H1 (cell line): ENCODE data around the gene FKBP5. TPM values are rescaled to one million over a fixed set of nuclear protein-coding genes. Genes with fewer than 3 reads are reported as not detected.

Experiments
- CTCF ChIA-PET: fragments of 300-600 bp; sonication (Branson Sonifier 250); formaldehyde crosslinking; loops from one replicate; lab custom pipeline; 2021; ENCODE audit not compliant: partially characterized antibody; lab: Charles Lee
- POLR2A ChIA-PET: fragments of 300-600 bp; sonication (Branson Sonifier 250); formaldehyde crosslinking; loops from one replicate; lab custom pipeline; 2021; ENCODE audit warnings: inconsistent platforms; ENCODE audit not compliant: partially characterized antibody; lab: Charles Lee
- DNase-seq, 2 experiments: peaks; one replicate each; pipeline versions ENCODE4 v3.0.0 to v3.0.0-alpha.2; 2010 to 2022; ENCODE audit warnings: low spot score in 2 of 2, low read depth in 1 of 2, mixed read lengths in 1 of 2
- FAIRE-seq: peaks from 2 replicates; lab custom pipeline; 2011; peaks lifted over from hg19 to GRCh38; lab: Jason Lieb, UNC
- H2AFZ ChIP-seq: 2 replicates; pipeline ENCODE4 v1.8.1; 2012; ENCODE audit warnings: low read length, inconsistent platforms
- H2AK5ac ChIP-seq: 2 replicates; pipeline ENCODE4 v1.6.1; 2013; ENCODE audit warnings: low read depth, low read length
- H2BK120ac ChIP-seq: replicated peaks from 2 replicates; pipeline ENCODE3; 2013; ENCODE audit warnings: low read depth, low read length, inconsistent platforms
- H2BK12ac ChIP-seq: 2 replicates; pipeline ENCODE4 v1.6.1; 2013; ENCODE audit warnings: low read depth, low read length
- H2BK15ac ChIP-seq: 2 replicates; pipeline ENCODE4 v1.6.1; 2013; ENCODE audit warnings: low read length
- H2BK20ac ChIP-seq: 2 replicates; pipeline ENCODE4 v1.6.1; 2013; ENCODE audit warnings: low read length
- H2BK5ac ChIP-seq: 2 replicates; pipeline ENCODE4 v1.6.1; 2013; ENCODE audit warnings: low read depth, low read length
- H3K14ac ChIP-seq: 2 replicates; pipeline ENCODE4 v1.6.1; 2013; ENCODE audit warnings: inconsistent platforms; ENCODE audit not compliant: insufficient read length
- H3K18ac ChIP-seq: 2 replicates; pipeline ENCODE4 v1.6.1; 2013; ENCODE audit warnings: low read length; ENCODE audit errors: extremely low read depth
- H3K23ac ChIP-seq: 2 replicates; pipeline ENCODE4 v1.6.1; 2013; ENCODE audit warnings: inconsistent platforms; ENCODE audit not compliant: insufficient read length
- H3K23me2 ChIP-seq: 2 replicates; pipeline ENCODE4 v1.6.1; 2013; ENCODE audit warnings: low read depth, low read length
- H3K27ac ChIP-seq: 2 replicates; pipeline ENCODE4 v1.6.1; 2011; ENCODE audit warnings: low read depth, low read length, inconsistent platforms
- H3K27me3 ChIP-seq, 4 experiments: replicated peaks in 1 of 4; 1 replicate in 1 of 4; 2 replicates in 3 of 4; pipeline versions ENCODE4 v1.6.1 to v1.8.1; 2011 to 2013; ENCODE audit warnings: low read length in 3 of 4, mild to moderate bottlenecking in 3 of 4, inconsistent platforms in 2 of 4, mixed read lengths in 2 of 4, moderate library complexity in 1 of 4; ENCODE audit not compliant: control insufficient read depth in 3 of 4, insufficient read depth in 3 of 4; ENCODE audit errors: extremely low read depth in 1 of 4
- H3K36me3 ChIP-seq, 4 experiments: 2 replicates each; pipeline versions ENCODE4 v1.6.1 to v1.8.1; 2011 to 2013; ENCODE audit warnings: mild to moderate bottlenecking in 4 of 4, low read length in 3 of 4, moderate library complexity in 2 of 4, control low read depth in 1 of 4, inconsistent platforms in 1 of 4; ENCODE audit not compliant: insufficient read depth in 4 of 4, control insufficient read depth in 2 of 4
- H3K4ac ChIP-seq: replicated peaks from 2 replicates; pipeline ENCODE3; 2013; ENCODE audit warnings: low read length, low read depth, mixed read lengths, inconsistent platforms; ENCODE audit not compliant: insufficient read length
- H3K4me1 ChIP-seq, 4 experiments: replicated peaks in 1 of 4; 1 replicate in 1 of 4; 2 replicates in 3 of 4; pipeline versions ENCODE4 v1.6.1 to v1.8.1; 2011 to 2013; ENCODE audit warnings: low read length in 3 of 4, inconsistent platforms in 2 of 4, mixed read lengths in 1 of 4; ENCODE audit not compliant: insufficient read depth in 4 of 4, control insufficient read depth in 3 of 4
- H3K4me2 ChIP-seq, 2 experiments: 2 replicates each; pipeline versions ENCODE4 v1.6.1 to v1.8.1; 2011 to 2013; ENCODE audit warnings: low read depth in 2 of 2, low read length in 2 of 2, control low read depth in 1 of 2, inconsistent platforms in 1 of 2, mild to moderate bottlenecking in 1 of 2; ENCODE audit not compliant: insufficient read depth in 1 of 2
- H3K4me3 ChIP-seq, 4 experiments: fragments of 200-600, 300-600 bp in 1 of 4; sonication (generic), shearing (Covaris generic), sonication (Bioruptor Twin) in 1 of 4; 2 replicates each; pipeline versions ENCODE4 v1.5.1 to v1.8.1; 2011 to 2016; ENCODE audit warnings: low read length in 4 of 4, low read depth in 3 of 4, control low read depth in 2 of 4, inconsistent platforms in 2 of 4, mild to moderate bottlenecking in 2 of 4, mixed read lengths in 1 of 4, moderate library complexity in 1 of 4; ENCODE audit not compliant: insufficient read depth in 2 of 4; ENCODE audit errors: extremely low read depth in 1 of 4
- H3K56ac ChIP-seq: replicated peaks from 2 replicates; pipeline ENCODE3; 2013; ENCODE audit warnings: low read depth, mild to moderate bottlenecking, mixed read lengths, low read length, inconsistent platforms; ENCODE audit not compliant: insufficient read length
- H3K79me1 ChIP-seq: 2 replicates; pipeline ENCODE4 v1.6.1; 2013; ENCODE audit warnings: low read depth, low read length, control low read depth
- H3K79me2 ChIP-seq, 2 experiments: 2 replicates each; pipeline versions ENCODE4 v1.6.1 to v1.8.1; 2012 to 2013; ENCODE audit warnings: low read length in 2 of 2, mild to moderate bottlenecking in 2 of 2, inconsistent platforms in 1 of 2; ENCODE audit not compliant: insufficient read depth in 2 of 2, control insufficient read depth in 1 of 2
- H3K9ac ChIP-seq, 4 experiments: replicated peaks in 1 of 4; 1 replicate in 1 of 4; 2 replicates in 3 of 4; pipeline versions ENCODE4 v1.6.1 to v1.8.1; 2011 to 2013; ENCODE audit warnings: low read depth in 3 of 4, low read length in 3 of 4, control low read depth in 2 of 4, mild to moderate bottlenecking in 2 of 4, moderate library complexity in 2 of 4, inconsistent platforms in 1 of 4; ENCODE audit errors: extremely low read depth in 1 of 4
- H3K9me3 ChIP-seq, 2 experiments: 2 replicates each; pipeline versions ENCODE4 v1.6.1 to v1.8.1; 2012 to 2013; ENCODE audit warnings: mild to moderate bottlenecking in 2 of 2, moderate library complexity in 2 of 2, control low read depth in 1 of 2, inconsistent platforms in 1 of 2, low read depth in 1 of 2, low read length in 1 of 2, mixed read lengths in 1 of 2; ENCODE audit not compliant: insufficient read depth in 2 of 2
- H4K20me1 ChIP-seq, 2 experiments: replicated peaks in 1 of 2; 2 replicates each; pipeline versions ENCODE3 to v1.8.1; 2011 to 2013; ENCODE audit warnings: inconsistent platforms in 2 of 2, low read length in 2 of 2, mild to moderate bottlenecking in 1 of 2; ENCODE audit not compliant: insufficient read depth in 2 of 2, control insufficient read depth in 1 of 2
- H4K5ac ChIP-seq: 2 replicates; pipeline ENCODE4 v1.6.1; 2013; ENCODE audit warnings: low read length, low read depth, mixed read lengths, inconsistent platforms; ENCODE audit not compliant: insufficient read length
- H4K8ac ChIP-seq: 2 replicates; pipeline ENCODE4 v1.8.0; 2013; ENCODE audit warnings: mild to moderate bottlenecking, moderate library complexity, low read length, inconsistent platforms; ENCODE audit not compliant: insufficient read depth; ENCODE audit errors: extremely low read depth
- H4K91ac ChIP-seq: replicated peaks from 2 replicates; pipeline ENCODE3; 2013; ENCODE audit warnings: low read length, mixed read lengths, inconsistent platforms; ENCODE audit not compliant: insufficient read length
- BACH1 ChIP-seq: IDR thresholded peaks from 2 replicates; pipeline ENCODE4 v1.6.1; 2012; ENCODE audit warnings: low read length, improper control_type of control experiment
- BRCA1 ChIP-seq: IDR thresholded peaks from 2 replicates; pipeline ENCODE4 v1.6.1; 2012; ENCODE audit warnings: low read depth, low read length, improper control_type of control experiment
- CBX8 ChIP-seq: fragments of 300-800, 300-1000 bp; sonication (generic); IDR thresholded peaks from 2 replicates; pipeline ENCODE4 v1.7.1; 2016; ENCODE audit warnings: low read depth, low read length, borderline replicate concordance
- EP300 ChIP-seq, 2 experiments: IDR thresholded peaks; 1 replicate in 1 of 2; 2 replicates in 1 of 2; pipeline ENCODE4 v1.6.1; 2011 to 2012; ENCODE audit warnings: low read depth in 2 of 2, low read length in 2 of 2, mild to moderate bottlenecking in 2 of 2, borderline replicate concordance in 1 of 2, inconsistent platforms in 1 of 2, moderate library complexity in 1 of 2
- HDAC6 ChIP-seq: IDR thresholded peaks from one replicate; pipeline ENCODE4 v1.7.1; 2012; ENCODE audit warnings: low read depth, mild to moderate bottlenecking, inconsistent platforms, low read length, moderate library complexity
- KDM1A ChIP-seq: fragments of 200-600, 300-600 bp; sonication (generic); IDR thresholded peaks from 2 replicates; pipeline ENCODE4 v1.7.1; 2016; ENCODE audit warnings: mild to moderate bottlenecking, low read length, borderline replicate concordance
- KDM5A ChIP-seq: fragments of 200-600 bp; IDR thresholded peaks from 2 replicates; pipeline ENCODE4 v1.7.1; 2012; ENCODE audit warnings: mild to moderate bottlenecking, low read length, inconsistent platforms, mixed read lengths
- NANOG ChIP-seq: IDR thresholded peaks from 2 replicates; pipeline ENCODE4 v1.6.1; 2011; ENCODE audit warnings: low read length, low read depth, mild to moderate bottlenecking, inconsistent platforms; ENCODE audit not compliant: insufficient read depth, poor library complexity, severe bottlenecking
- NRF1 ChIP-seq: IDR thresholded peaks from 2 replicates; pipeline ENCODE4 v1.6.1; 2011; ENCODE audit warnings: mild to moderate bottlenecking, low read depth, low read length, improper control_type of control experiment
- RXRA ChIP-seq: IDR thresholded peaks from 2 replicates; pipeline ENCODE4 v1.6.1; 2011; ENCODE audit warnings: low read depth, mild to moderate bottlenecking, low read length, moderate library complexity; ENCODE audit not compliant: insufficient read depth
- SIRT6 ChIP-seq: IDR thresholded peaks from one replicate; pipeline ENCODE4 v1.7.1; 2012; ENCODE audit warnings: low read length, inconsistent platforms
- SIX5 ChIP-seq: IDR thresholded peaks from 2 replicates; pipeline ENCODE4 v1.6.1; 2011; ENCODE audit warnings: mild to moderate bottlenecking, low read depth, low read length
- TCF12 ChIP-seq: IDR thresholded peaks from 2 replicates; pipeline ENCODE4 v1.6.1; 2011; ENCODE audit warnings: low read depth, mild to moderate bottlenecking, low read length
- TEAD4 ChIP-seq: IDR thresholded peaks from 2 replicates; pipeline ENCODE4 v1.6.1; 2012; ENCODE audit warnings: low read depth, low read length, inconsistent platforms, mixed read lengths
- ZNF274 ChIP-seq: IDR thresholded peaks from 2 replicates; pipeline ENCODE4 v1.7.0; 2012; ENCODE audit warnings: low read length, borderline replicate concordance; ENCODE audit errors: extremely low read depth
- polyA plus RNA-seq, 7 experiments: library from polyadenylated mRNA; depleted of rRNA in 3 of 7; stranded (reverse) in 5 of 7; unstranded in 2 of 7; fragments of >200 nt in 5 of 7; fragments of 200-250 nt in 2 of 7; gene quantifications; 1 replicate in 5 of 7; 2 replicates in 1 of 7; 4 replicates in 1 of 7; pipeline versions ENCODE4 v1.2.1 to v1.2.3, GENCODE V29; 2011 to 2013; ENCODE audit warnings: missing spikeins in 2 of 7, mixed read lengths in 2 of 7
- total RNA-seq: library from RNA; stranded (reverse); fragmentation: NEBNext Ultra II Directional; extraction: Animal tissue kit (Norgen Biotek cat#: 25700); gene quantifications from 2 replicates; pipeline ENCODE4 v1.2.1, GENCODE V29; 2021

FKBP5 gene
- total and polyA plus RNA-seq, 2 of the 8 experiments (the other 6 are each of a cell fraction or from before 2014, with no cell fraction given): 14.3 to 40.4 TPM

DNA sequence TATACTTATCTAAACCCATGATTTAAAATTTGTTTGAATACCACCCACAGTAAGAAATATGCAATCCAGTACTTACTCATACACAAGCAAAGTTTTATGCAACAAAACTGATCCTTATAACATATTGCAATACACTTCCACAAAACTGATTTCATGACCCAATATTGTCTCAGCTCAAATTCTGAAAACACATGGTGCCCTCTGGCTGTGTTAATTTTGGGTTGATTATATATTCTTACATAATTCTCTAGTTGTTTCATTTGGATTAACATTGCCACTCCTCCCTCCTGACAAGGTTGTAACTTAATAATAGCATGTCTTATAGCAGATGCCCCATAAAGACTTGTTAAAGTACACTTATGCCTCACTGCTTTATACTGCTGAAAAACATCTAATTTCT, 103.1 kb downstream of the FKBP5 start:
- no peak for FAIRE-seq
- TF ChIP-seq TEAD4 (no peak), KDM5A (no peak), NANOG (no peak), CBX8 (no peak), NRF1 (no peak), SIX5 (no peak), BRCA1 (no peak), TCF12 (no peak), ZNF274 (no peak), EP300 (IDR thresholded peaks at IDR 0.05; ENCODE audit: borderline replicate concordance in 1 of 2, low read depth in 2 of 2, low read length in 2 of 2) (no peak), RXRA (no peak), HDAC6 (no peak), BACH1 (no peak), SIRT6 (no peak), KDM1A (no peak)

More for the DNA sequence above, 103.1 kb downstream of the FKBP5 start:
- Histone ChIP-seq H2BK20ac (no peak overlapping the region), H3K9ac (no peak overlapping the region), H3K4me2 (no peak overlapping the region), H2BK12ac (no peak overlapping the region), H3K79me1 (no peaks in the 10 kb centered on the region), H2BK15ac (no peak overlapping the region), H3K14ac (no peak overlapping the region), H4K8ac (no peak overlapping the region), H3K23me2 (no peaks in the 10 kb centered on the region), H2AFZ (no peak overlapping the region), H3K36me3 (peaks cover 0 to 19% (median 1%) of the 10 kb centered on the region in 4 experiments; a peak in 5 of 8 replicates), H3K4ac (no peak overlapping the region), H3K27me3 (no peaks in the 10 kb centered on the region), H3K18ac (no peak overlapping the region), H2AK5ac (no peak overlapping the region), H3K23ac (no peak overlapping the region), H3K56ac (no peak overlapping the region), H2BK5ac (no peak overlapping the region), H4K5ac (no peak overlapping the region), H4K91ac (no peak overlapping the region), H3K4me1 (no peaks in the 10 kb centered on the region), H3K4me3 (no peak overlapping the region), H3K79me2 (no peaks in the 10 kb centered on the region), H2BK120ac (no peak overlapping the region), H3K27ac (no peak overlapping the region), H4K20me1 (peaks cover 0 to 2% of the 10 kb centered on the region in 2 experiments), H3K9me3 (no peaks in the 10 kb centered on the region)
- POLR2A ChIA-PET: no interaction called here
- DNase-seq: no peak
- CTCF ChIA-PET: interaction anchor here (1.5 to 5.1 kb wide), 5 partner anchors 10 to 151 kb away, joined by 3 to 84 read pairs (median 10); partner anchors contain the start of gene ARMC12
